ENCODE data around the gene PLCH2.

The PLCH2 gene

DNA sequence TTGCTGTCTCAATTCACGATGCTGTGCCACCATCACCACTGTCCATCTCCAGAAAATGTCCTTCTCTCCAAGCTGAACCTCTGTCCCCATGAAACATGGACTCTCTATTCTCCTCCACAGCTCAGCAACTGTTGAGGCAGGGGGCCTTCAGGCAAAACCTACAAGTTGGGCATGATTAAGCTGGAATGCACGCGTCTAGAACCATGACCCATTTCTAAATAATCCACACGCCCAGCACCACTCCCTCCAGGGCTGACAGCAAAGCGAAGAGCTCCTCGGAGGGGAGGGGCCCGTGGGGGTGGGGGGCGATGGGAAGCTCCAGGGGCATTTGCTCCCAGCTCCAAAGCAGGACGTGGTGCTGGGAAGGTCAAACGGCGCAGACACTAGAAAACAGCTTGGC is 57.3 kb downstream of the PLCH2 start:
- DNase-seq = no peak

DNA sequence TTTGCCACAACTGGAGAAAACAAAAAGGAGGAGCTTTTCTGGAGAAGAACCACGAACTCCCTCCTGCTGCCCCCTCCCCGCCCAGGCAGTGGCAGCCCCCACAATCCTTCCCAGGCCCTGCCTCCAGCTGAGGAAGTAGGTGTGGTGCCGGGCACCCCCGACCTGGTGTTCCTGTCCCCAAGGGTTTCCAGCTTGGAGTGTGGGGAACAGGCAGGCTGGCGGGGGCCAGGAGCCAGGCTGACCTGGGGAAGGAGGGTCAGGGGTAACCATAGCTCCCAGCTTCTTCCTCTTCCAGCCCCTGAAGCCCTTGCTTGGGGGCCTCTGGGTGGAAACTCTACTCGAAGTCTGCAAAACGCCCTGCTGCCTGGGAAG is 58.2 kb downstream of the PLCH2 start:
- DNase-seq = no peak

DNA sequence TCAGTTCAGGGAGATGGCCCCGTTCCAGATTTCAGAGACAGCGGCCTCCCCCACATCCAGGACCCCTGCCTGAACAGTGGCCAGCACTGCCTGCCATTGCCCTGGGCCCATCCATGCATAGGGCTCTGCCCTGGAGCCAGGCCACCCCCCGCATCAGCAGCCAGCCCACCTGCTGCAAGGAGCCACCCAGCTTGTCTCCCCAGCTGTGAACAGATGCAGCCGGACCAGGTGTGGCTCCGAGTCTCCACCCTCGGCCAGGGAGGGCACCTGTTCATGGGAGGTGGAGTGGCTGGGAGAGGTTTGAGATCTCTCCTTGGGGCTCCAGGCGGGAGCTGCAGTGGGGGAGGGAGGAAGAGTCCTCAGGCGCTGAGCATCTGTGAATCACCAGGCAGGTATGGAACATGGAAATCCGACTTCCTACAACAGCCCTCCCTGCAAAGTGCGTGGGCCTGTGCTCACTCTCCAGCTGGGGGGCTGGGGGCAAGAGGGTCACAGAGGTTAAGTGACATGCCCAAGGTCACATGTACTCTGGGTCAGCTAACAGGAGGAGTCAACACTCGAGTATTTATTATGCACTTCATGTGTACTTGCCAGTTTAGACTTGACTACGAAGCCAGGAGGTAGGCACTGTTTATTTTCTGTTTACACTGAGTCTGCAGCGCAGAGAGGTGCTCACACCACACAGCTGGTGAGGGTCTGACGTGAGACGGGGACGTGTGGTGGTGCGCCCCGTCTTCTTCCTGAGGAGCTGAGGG is 58.8 kb downstream of the PLCH2 start:
- peak; percentile 40 for DNase-seq

DNA sequence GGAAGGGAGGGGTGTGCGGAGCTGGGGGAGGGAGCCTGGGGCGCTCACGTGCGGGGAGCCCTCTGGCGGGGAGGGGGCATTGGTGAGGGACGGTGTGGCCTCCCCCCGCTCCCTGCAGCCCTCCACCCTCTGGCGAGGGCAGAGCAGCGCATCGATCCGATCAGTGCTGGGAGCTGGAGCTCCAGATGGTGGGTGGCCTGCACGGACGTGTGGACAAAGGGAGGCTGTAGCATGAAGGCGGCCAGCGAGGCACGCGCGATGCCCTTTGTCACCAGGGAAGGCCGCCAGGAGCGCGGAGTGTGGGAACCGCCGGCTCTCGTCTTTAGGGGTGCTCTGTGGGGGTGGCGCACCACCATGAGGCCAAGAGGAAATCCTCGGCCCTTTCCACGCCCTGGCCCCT is 59.4 kb downstream of the PLCH2 start:
- DNase-seq = no peak

DNA sequence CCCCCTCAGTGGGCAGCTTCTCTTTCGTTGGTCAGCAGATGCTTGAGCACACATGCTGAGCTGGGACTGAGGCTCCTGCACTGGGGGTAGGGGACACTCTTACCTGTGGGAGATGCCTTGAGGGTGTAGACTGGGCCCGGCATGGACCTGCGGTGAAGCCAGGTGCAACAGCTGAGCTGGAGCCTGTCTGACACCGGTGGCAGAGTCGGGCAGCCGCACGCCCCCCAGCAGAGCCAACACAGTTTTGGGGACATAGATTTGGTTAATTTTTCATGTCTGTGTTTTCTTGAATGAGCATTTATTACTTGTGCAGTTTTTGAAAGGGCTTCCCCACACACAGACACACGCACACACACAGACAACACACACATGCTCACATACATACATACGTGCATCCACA is 59.9 kb downstream of the PLCH2 start:
- DNase-seq = no peak

GRCh38 chr1:2537784-2538115 is 61.7 kb downstream of the PLCH2 start:
- DNase-seq = no peak

DNA sequence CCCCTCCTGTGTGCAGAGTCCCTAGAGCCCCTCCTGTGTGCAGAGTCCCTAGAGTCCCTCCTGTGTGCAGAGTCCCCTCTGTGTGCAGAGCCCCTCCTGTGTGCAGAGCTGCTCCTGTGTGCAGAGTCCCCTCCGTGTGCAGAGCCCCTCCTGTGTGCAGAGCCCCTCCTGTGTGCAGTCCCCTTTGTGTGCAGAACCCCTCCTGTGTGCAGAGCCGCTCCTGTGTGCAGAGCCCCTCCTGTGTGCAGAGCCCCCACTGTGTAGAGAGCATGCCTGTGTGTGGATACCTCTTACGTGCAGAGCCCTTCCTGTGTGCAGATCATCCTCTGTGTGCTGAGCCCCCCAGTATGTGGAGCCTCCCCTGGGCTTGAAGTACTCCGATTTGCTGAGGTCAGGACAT is 62.3 kb downstream of the PLCH2 start:
- DNase-seq = no peak

DNA sequence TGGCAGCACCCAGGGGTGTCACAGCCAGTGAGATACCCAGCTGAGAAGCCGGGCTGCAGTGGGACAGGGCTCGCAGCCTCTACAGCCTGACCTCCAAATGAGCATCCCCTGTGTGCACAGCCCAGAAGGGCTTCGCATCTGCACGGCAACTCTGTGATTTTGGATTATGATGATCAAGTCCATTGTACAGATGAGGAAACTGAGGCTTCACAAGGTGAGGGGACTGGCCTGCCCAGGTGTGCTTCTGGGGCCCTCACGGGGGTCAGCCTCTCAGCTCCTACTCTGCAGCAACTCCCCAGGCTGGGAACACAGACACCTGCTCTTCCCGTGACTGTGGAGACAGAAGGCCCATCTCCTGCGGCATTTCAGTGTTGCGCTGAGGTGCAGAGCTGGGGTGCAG is 62.8 kb downstream of the PLCH2 start:
- DNase-seq = no peak

- DNase-seq = no peak
Observed at GRCh38 chr1:2539312-2539907, 63.3 kb downstream of the PLCH2 start.

DNA sequence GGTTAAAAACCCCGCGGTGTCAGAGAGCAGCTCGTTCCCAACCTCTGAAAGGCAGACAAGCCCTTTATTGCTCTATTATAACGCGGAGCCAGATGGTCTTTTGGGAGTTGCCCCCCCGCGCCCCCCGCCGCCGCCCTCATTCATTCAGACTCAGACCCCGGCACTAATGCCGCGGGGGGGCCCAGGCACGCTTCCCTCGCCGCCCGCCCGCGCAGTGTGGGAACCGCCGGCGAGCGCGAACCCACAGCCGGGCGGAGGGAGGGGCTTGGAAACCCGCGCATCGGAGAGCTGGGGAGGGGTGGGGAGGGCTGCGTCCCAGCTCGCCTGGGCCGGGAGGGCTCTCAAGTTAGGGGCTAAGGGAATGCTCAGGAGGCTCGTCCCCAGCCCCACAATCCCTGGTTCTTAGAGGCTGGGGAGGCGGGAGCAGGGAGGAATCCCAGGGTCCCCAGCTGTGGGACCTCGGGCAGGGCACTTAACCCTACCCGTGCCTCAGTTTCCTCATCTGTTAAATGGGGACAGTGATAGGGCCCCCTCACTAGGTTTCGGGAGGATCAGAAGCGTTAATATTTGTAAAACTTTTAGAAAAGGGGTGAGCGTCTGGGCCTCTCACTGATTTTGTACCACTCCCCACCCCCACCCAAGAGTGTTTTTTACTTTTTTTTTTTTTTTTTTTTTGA is 64.9 kb downstream of the PLCH2 start:
- DNase-seq = no peak

GRCh38 chr1:2541619-2542245 is 65.6 kb downstream of the PLCH2 start:
- DNase-seq = no peak

DNA sequence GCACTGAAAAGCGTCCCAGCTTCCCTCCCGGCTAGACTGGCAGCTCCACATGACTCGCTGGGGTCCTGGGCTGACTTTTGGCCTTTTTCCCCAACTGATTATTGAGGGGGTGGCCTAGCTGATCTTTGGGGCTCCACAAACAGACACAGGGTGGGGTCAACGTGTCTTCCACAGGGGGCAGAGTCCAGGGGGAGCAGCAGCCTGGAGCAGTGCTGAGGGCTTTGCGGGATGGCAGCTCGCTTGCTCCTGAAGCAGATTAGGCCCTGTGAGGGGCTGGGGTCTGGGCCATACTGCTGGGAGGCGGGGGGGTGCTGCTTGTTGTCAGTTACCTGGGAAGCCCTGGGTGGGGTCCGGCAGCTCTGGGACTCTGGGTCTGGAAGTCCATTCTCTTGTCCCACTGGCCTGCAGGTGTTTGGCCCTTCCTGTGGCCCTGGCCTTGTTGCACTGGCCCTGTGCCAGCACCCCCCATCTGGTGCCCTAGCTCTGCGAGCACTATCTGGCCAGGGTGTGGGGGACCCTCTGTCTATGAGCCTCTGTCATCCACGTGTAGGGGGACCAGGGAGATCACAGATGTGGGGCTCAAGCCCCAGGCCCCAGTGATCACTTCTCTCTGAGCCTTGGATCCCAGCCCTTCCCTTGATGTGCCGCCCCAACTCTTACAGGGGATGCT is 66.3 kb downstream of the PLCH2 start:
- no peak for DNase-seq

DNA sequence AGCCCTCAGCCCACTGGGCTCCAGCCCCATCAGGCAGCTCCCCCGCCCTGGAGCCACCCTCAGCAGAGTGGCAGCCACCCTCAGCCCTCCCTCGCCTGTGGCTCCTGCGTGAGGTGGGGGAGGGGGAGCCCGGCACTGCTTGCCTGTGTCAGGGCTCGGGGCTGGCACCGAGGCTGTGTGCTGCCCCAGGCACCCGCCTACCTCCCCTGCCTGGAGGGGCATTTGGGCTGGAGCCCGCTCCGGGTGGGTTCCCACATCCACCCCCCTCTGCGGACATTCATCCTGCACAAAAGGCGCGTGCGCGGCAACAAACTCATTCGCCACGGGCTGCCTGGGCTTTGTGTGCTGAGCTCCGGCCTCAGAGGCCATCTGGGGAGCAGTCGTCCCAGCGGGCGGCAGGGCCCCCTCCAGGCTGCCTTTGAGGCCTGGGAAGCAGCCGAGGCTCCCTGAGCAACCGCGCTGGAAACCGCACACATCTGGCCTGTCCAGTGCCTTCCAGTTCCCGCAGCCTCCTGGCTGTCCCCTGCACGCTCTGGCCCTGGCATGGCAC is 67.5 kb downstream of the PLCH2 start:
- no peak for DNase-seq

- DNase-seq = no peak
Observed at GRCh38 chr1:2544093-2544874, 68.2 kb downstream of the PLCH2 start.

- no peak for DNase-seq
Observed at GRCh38 chr1:2544875-2545640, 69.0 kb downstream of the PLCH2 start.

- DNase-seq = peak; percentile 43
Observed at GRCh38 chr1:2545754-2546514, 69.8 kb downstream of the PLCH2 start.

- DNase-seq = no peak
Observed at GRCh38 chr1:2546515-2547209, 70.6 kb downstream of the PLCH2 start.

- no peak for DNase-seq
Observed at GRCh38 chr1:2547210-2548067, 71.3 kb downstream of the PLCH2 start.

DNA sequence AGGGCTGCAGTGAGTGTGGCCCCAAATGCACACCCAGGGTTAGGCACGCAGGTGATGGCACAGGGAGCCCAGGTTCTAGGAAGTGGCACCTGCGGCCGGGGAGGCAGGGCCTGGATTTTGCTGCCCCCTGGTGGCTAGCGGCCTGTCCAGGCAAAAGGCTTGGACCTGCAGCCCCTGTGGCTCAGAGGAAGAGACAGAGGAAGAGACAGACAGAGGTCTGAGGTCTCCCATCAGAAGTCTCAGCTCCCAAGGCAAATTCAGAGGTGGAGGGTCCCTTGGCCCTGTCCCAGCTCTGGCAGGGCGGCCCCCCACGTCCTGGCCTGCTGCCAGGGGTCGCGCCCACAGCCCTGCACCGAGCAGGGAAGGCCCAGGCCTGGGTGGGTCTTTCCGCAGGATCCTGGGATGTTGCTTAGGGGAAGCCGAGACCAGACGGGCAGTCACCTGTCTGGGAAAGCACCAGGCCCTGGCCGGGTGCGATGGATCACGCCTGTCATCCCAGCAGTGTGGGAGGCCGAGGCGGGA is 72.0 kb downstream of the PLCH2 start:
- DNase-seq = no peak

All from NCI-H187 treated with DMSO at 0.1 percent for 48 hours (cell line).